ENCODE results near the gene ARRDC1. TPM values are rescaled to one million over a fixed set of nuclear protein-coding genes. Genes with fewer than 3 reads are reported as not detected.
A peak's percentile ranks its signal among the peaks of the same experiment; 100 is the strongest.

Gene ARRDC1
- total and polyA plus RNA-seq, 9 of the 15 experiments (the other 6 are each of a cell fraction or from before 2014, with no cell fraction given): 0.21 to 45.3 (median 18.6) TPM

GRCh38 chr9:137613738-137614523, 8.4 kb downstream of the ARRDC1 start (continued):
- no peak for TF ChIP-seq MTA1 (IDR thresholded peaks at IDR 0.05; ENCODE audit: borderline replicate concordance)
- no peak for TF ChIP-seq SIN3A (IDR thresholded peaks at IDR 0.05; ENCODE audit: borderline replicate concordance in 2 of 2, control insufficient read depth in 1 of 2, low read depth in 2 of 2, low read length in 2 of 2)
- TF ChIP-seq, protein P1, sequence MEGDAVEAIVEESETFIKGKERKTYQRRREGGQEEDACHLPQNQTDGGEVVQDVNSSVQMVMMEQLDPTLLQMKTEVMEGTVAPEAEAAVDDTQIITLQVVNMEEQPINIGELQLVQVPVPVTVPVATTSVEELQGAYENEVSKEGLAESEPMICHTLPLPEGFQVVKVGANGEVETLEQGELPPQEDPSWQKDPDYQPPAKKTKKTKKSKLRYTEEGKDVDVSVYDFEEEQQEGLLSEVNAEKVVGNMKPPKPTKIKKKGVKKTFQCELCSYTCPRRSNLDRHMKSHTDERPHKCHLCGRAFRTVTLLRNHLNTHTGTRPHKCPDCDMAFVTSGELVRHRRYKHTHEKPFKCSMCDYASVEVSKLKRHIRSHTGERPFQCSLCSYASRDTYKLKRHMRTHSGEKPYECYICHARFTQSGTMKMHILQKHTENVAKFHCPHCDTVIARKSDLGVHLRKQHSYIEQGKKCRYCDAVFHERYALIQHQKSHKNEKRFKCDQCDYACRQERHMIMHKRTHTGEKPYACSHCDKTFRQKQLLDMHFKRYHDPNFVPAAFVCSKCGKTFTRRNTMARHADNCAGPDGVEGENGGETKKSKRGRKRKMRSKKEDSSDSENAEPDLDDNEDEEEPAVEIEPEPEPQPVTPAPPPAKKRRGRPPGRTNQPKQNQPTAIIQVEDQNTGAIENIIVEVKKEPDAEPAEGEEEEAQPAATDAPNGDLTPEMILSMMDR (IDR thresholded peaks at IDR 0.05 in 2 of 3, conservative IDR thresholded peaks at IDR 0.05 in 1 of 3; ENCODE audit: insufficient read depth in 2 of 3, low read depth in 1 of 3, low read length in 3 of 3): no peak
- TF ChIP-seq, protein P2, sequence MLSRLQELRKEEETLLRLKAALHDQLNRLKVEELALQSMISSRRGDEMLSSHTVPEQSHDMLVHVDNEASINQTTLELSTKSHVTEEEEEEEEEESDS (CRISPR knock-in tag; IDR thresholded peaks at IDR 0.05): no peak
- TF ChIP-seq ETV1 (tag; conservative IDR thresholded peaks at IDR 0.05; ENCODE audit: low read depth): no peak
- TF ChIP-seq MAFF (IDR thresholded peaks at IDR 0.05; ENCODE audit: low read length): no peak
- TF ChIP-seq POLR2AphosphoS5 (IDR thresholded peaks at IDR 0.05; ENCODE audit: control insufficient read depth, insufficient read depth, low read depth, low read length): no peak
- TF ChIP-seq ZNF184 (CRISPR knock-in tag; IDR thresholded peaks at IDR 0.05): no peak
- no peak for TF ChIP-seq ZBTB7A (IDR thresholded peaks at IDR 0.05; ENCODE audit: borderline replicate concordance, control insufficient read depth, low read depth, low read length)
- TF ChIP-seq, protein P3, sequence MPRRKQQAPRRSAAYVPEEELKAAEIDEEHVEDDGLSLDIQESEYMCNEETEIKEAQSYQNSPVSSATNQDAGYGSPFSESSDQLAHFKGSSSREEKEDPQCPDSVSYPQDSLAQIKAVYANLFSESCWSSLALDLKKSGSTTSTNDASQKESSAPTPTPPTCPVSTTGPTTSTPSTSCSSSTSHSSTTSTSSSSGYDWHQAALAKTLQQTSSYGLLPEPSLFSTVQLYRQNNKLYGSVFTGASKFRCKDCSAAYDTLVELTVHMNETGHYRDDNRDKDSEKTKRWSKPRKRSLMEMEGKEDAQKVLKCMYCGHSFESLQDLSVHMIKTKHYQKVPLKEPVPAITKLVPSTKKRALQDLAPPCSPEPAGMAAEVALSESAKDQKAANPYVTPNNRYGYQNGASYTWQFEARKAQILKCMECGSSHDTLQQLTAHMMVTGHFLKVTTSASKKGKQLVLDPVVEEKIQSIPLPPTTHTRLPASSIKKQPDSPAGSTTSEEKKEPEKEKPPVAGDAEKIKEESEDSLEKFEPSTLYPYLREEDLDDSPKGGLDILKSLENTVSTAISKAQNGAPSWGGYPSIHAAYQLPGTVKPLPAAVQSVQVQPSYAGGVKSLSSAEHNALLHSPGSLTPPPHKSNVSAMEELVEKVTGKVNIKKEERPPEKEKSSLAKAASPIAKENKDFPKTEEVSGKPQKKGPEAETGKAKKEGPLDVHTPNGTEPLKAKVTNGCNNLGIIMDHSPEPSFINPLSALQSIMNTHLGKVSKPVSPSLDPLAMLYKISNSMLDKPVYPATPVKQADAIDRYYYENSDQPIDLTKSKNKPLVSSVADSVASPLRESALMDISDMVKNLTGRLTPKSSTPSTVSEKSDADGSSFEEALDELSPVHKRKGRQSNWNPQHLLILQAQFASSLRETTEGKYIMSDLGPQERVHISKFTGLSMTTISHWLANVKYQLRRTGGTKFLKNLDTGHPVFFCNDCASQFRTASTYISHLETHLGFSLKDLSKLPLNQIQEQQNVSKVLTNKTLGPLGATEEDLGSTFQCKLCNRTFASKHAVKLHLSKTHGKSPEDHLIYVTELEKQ (CRISPR knock-in tag; IDR thresholded peaks at IDR 0.05): no peak
- no peak for TF ChIP-seq SMAD4 (CRISPR knock-in tag; conservative IDR thresholded peaks at IDR 0.05)
- TF ChIP-seq JUND (IDR thresholded peaks at IDR 0.05; ENCODE audit: borderline replicate concordance, low read depth, low read length): no peak
- no peak for TF ChIP-seq JUND (tag; IDR thresholded peaks at IDR 0.05; ENCODE audit: borderline replicate concordance, low read depth, low read length)
- TF ChIP-seq BCOR (IDR thresholded peaks at IDR 0.05): no peak
- TF ChIP-seq TAF15 (IDR thresholded peaks at IDR 0.05; ENCODE audit: low read depth, low read length): no peak
- TF ChIP-seq POLR2AphosphoS2 (IDR thresholded peaks at IDR 0.05; ENCODE audit: low read length): 0 out of 2 replicates have a peak, but pooled peaks have one; percentile 44
- TF ChIP-seq ZNF586 (CRISPR knock-in tag; conservative IDR thresholded peaks at IDR 0.05): no peak
- TF ChIP-seq ELF4 (CRISPR knock-in tag; IDR thresholded peaks at IDR 0.05): no peak
- TF ChIP-seq ARHGAP35 (IDR thresholded peaks at IDR 0.05; ENCODE audit: partially characterized antibody): no peak
- TF ChIP-seq, protein P4, sequence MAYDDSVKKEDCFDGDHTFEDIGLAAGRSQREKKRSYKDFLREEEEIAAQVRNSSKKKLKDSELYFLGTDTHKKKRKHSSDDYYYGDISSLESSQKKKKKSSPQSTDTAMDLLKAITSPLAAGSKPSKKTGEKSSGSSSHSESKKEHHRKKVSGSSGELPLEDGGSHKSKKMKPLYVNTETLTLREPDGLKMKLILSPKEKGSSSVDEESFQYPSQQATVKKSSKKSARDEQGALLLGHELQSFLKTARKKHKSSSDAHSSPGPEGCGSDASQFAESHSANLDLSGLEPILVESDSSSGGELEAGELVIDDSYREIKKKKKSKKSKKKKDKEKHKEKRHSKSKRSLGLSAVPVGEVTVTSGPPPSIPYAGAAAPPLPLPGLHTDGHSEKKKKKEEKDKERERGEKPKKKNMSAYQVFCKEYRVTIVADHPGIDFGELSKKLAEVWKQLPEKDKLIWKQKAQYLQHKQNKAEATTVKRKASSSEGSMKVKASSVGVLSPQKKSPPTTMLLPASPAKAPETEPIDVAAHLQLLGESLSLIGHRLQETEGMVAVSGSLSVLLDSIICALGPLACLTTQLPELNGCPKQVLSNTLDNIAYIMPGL (CRISPR knock-in tag; IDR thresholded peaks at IDR 0.05): no peak
- peak; percentile 65 for TF ChIP-seq POLR2G (IDR thresholded peaks at IDR 0.05; ENCODE audit: low read depth, low read length)

All from K562 (cell line).